DMS 273 (cell line): ENCODE measurements around the gene STN1.

ENCODE experiments used
- DNase-seq: peaks from one replicate; lab custom pipeline; 2025; ENCODE audit not compliant: unreplicated experiment; lab: John Stamatoyannopoulos, UW

The STN1 gene

GRCh38 chr10:103918053-103918846 is at the start of gene STN1:
Gene STN1 (minus strand): TSS chr10:103918184. CDS start chr10:103917594, 590 bp downstream.
- DNase-seq, result peak; percentile 96

GRCh38 chr10:103967448-103968071 is 49.6 kb upstream of the STN1 start:
- peak; percentile 69 for DNase-seq

- DNase-seq, result peak; percentile 93
Measured at GRCh38 chr10:103966671-103967447, 48.9 kb upstream of the STN1 start, which contains the start of gene SLK. Gene SLK (plus strand): TSS chr10:103967140. CDS start chr10:103967746, 606 bp downstream.

- DNase-seq, result no peak
Measured at GRCh38 chr10:103960103-103960502, 42.1 kb upstream of the STN1 start.

- no peak for DNase-seq
Measured at GRCh38 chr10:103958996-103959395, 41.0 kb upstream of the STN1 start.

GRCh38 chr10:103954543-103954942 is 36.6 kb upstream of the STN1 start:
- no peak for DNase-seq

GRCh38 chr10:103951942-103952341 is 34.0 kb upstream of the STN1 start:
- DNase-seq, result no peak

GRCh38 chr10:103951183-103951582 is 33.2 kb upstream of the STN1 start:
- no peak for DNase-seq

- DNase-seq, result no peak
Measured at GRCh38 chr10:103949728-103950127, 31.7 kb upstream of the STN1 start.

GRCh38 chr10:103947799-103948516 is 30.0 kb upstream of the STN1 start:
- DNase-seq, result no peak

GRCh38 chr10:103942866-103943265 is 24.9 kb upstream of the STN1 start:
- peak; percentile 13 for DNase-seq

GRCh38 chr10:103941801-103942200 is 23.8 kb upstream of the STN1 start:
- no peak for DNase-seq

- no peak for DNase-seq
Measured at GRCh38 chr10:103939522-103939921, 21.5 kb upstream of the STN1 start.

- DNase-seq, result peak; percentile 57
Measured at GRCh38 chr10:103936022-103936421, 18.0 kb upstream of the STN1 start.

GRCh38 chr10:103934308-103934707 is 16.3 kb upstream of the STN1 start:
- no peak for DNase-seq

- DNase-seq, result peak; percentile 53
Measured at GRCh38 chr10:103933557-103934121, 15.7 kb upstream of the STN1 start.

- peak; percentile 83 for DNase-seq
Measured at GRCh38 chr10:103932971-103933370, 15.0 kb upstream of the STN1 start.

GRCh38 chr10:103932271-103932670 is 14.3 kb upstream of the STN1 start:
- no peak for DNase-seq

GRCh38 chr10:103931603-103932002 is 13.6 kb upstream of the STN1 start:
- no peak for DNase-seq

GRCh38 chr10:103930881-103931280 is 12.9 kb upstream of the STN1 start:
- no peak for DNase-seq

- no peak for DNase-seq
Measured at GRCh38 chr10:103930449-103930848, 12.5 kb upstream of the STN1 start.
